ENCODE data around the gene FAM118B. TPM values are rescaled to one million over a fixed set of nuclear protein-coding genes. Genes with fewer than 3 reads are reported as not detected.

The FAM118B gene
- total and polyA plus RNA-seq, 2 of the 4 experiments (the other 2 are of a cell fraction): 20.0 to 27.2 TPM

GRCh38 chr11:126167488-126167887 lies 44.1 kb upstream of the FAM118B start:
- Histone ChIP-seq H3K27ac (ENCODE audit: insufficient read depth, low read length) (no peak overlapping the region), H3K4me3 (ENCODE audit: insufficient read depth, low read depth, low read length) (no peak overlapping the region), H3K36me3 (ENCODE audit: control insufficient read depth, insufficient read depth, low read length) (no peaks in the 10 kb centered on the region), H3K23ac (ENCODE audit: low read depth, low read length) (no peak overlapping the region; the same call in 1 of the 2 replicates), H2AK9ac (replicated peaks; ENCODE audit: low read depth, low read length, poor library complexity) (no peak overlapping the region), H3K14ac (replicated peaks; ENCODE audit: low read depth, low read length) (no peak overlapping the region), H3K56ac (ENCODE audit: extremely low read depth, insufficient read depth, low read length) (no peak overlapping the region), H3K4me2 (ENCODE audit: low read depth, low read length) (no peak overlapping the region), H2BK20ac (ENCODE audit: low read depth, low read length) (no peak overlapping the region), H2BK5ac (ENCODE audit: low read depth, low read length, poor library complexity, severe bottlenecking) (no peak overlapping the region), H2BK120ac (ENCODE audit: low read depth, low read length) (no peak overlapping the region), H3K4ac (ENCODE audit: low read depth, low read length) (no peak overlapping the region), H3K27me3 (ENCODE audit: control insufficient read depth, insufficient read depth, low read length) (peaks cover 32% of the 10 kb centered on the region), H3K9me3 (ENCODE audit: control insufficient read depth, insufficient read depth, low read length) (no peaks in the 10 kb centered on the region), H4K8ac (ENCODE audit: low read depth in 2 of 2, low read length in 2 of 2) (no peak overlapping the region), H3K4me1 (ENCODE audit: control insufficient read depth, insufficient read depth, low read length) (peaks cover 8% of the 10 kb centered on the region), H3K9me1 (ENCODE audit: insufficient read depth, low read length) (no peaks in the 10 kb centered on the region), H3K79me1 (ENCODE audit: low read depth in 1 of 2, low read length in 2 of 2) (no peaks in the 10 kb centered on the region), H2AK5ac (ENCODE audit: low read depth, low read length) (no peak overlapping the region), H2BK15ac (ENCODE audit: low read depth, low read length) (no peak overlapping the region), H3K18ac (ENCODE audit: low read depth, low read length) (no peak overlapping the region), H4K20me1 (ENCODE audit: insufficient read depth, low read length) (no peaks in the 10 kb centered on the region), H2AFZ (replicated peaks; ENCODE audit: low read length, poor library complexity) (no peak overlapping the region), H4K5ac (ENCODE audit: low read depth, low read length) (no peak overlapping the region), H3K9ac (ENCODE audit: low read depth, low read length) (no peak overlapping the region), H4K91ac (ENCODE audit: insufficient read depth, low read depth, low read length) (no peak overlapping the region)
- no TSS peak for BruUV-seq (replicated peaks)
- in situ Hi-C loops (cut with MboI; ENCODE audit: low sequenced_read_pairs): no loop called here
- intact Hi-C loops (cut with micrococcal nuclease): no loop called here
- 17% methylated on average over 2 of the region's 2 CpGs; no CpG with 5 or more reads in 1 of the 2 experiments for WGBS, 2 experiments (ENCODE audit: extremely low coverage in 2 of 2, insufficient read length in 1 of 2)
- DNase-seq (no peak), ATAC-seq (ENCODE audit: low read depth) (no peak)
- TF ChIP-seq CEBPB (IDR thresholded peaks at IDR 0.05; ENCODE audit: low read depth, low read length): no peak
- TF ChIP-seq RAD21 (IDR thresholded peaks at IDR 0.05; ENCODE audit: low read length): no peak
- no peak for TF ChIP-seq CHD1 (IDR thresholded peaks at IDR 0.05; ENCODE audit: low read depth, low read length)
- no peak for TF ChIP-seq SMC3 (IDR thresholded peaks at IDR 0.05; ENCODE audit: low read depth, low read length)
- TF ChIP-seq POLR2A (IDR thresholded peaks at IDR 0.05; ENCODE audit: low read depth, low read length): no peak
- ChIA-PET POLR2A (ENCODE audit: unreplicated experiment) (interaction anchor here (0.6 kb wide), 1 partner anchor 37 kb away, joined by 3 read pairs; no protein-coding TSS in a partner anchor), CTCF (no interaction called here)
- dilution Hi-C loops (cut with HindIII; ENCODE audit: low sequenced_read_pairs, unreplicated experiment): no loop called here
